GM19043 (cell line): Measurements from ENCODE around the gene UQCR10.

Source experiments
- ATAC-seq: cut with Tn5 transposase; IDR thresholded peaks from one replicate; pipeline ENCODE4 v1.9.1; 2021; ENCODE audit warnings: low read depth; ENCODE audit not compliant: unreplicated experiment

UQCR10 gene

GRCh38 chr22:29767171-29768051 is at the start of gene UQCR10:
Gene UQCR10 (plus strand): TSS chr22:29767369. CDS start chr22:29767399, 30 bp downstream.
- ATAC-seq: peak; percentile 50

- ATAC-seq: no peak
These were observed 49.4 kb upstream of the UQCR10 start for GRCh38 chr22:29717789-29718188.

- no peak for ATAC-seq
These were observed 47.9 kb upstream of the UQCR10 start for GRCh38 chr22:29718949-29719898.

GRCh38 chr22:29719899-29720645 is 47.1 kb upstream of the UQCR10 start, which contains the start of gene CABP7:
Gene CABP7 (plus strand): TSS chr22:29720003. CDS start chr22:29720425, 422 bp downstream.
- ATAC-seq: no peak

- ATAC-seq: no peak
These were observed 46.3 kb upstream of the UQCR10 start for GRCh38 chr22:29720811-29721323.

GRCh38 chr22:29722151-29722550 is 45.0 kb upstream of the UQCR10 start:
- ATAC-seq: no peak

- no peak for ATAC-seq
These were observed 44.6 kb upstream of the UQCR10 start for GRCh38 chr22:29722587-29722986.

GRCh38 chr22:29723766-29724165 is 43.4 kb upstream of the UQCR10 start:
- ATAC-seq: no peak

GRCh38 chr22:29724843-29725242 is 42.3 kb upstream of the UQCR10 start:
- ATAC-seq: no peak

- no peak for ATAC-seq
These were observed 41.1 kb upstream of the UQCR10 start for GRCh38 chr22:29726106-29726505.

- no peak for ATAC-seq
These were observed 40.5 kb upstream of the UQCR10 start for GRCh38 chr22:29726512-29727130.

- ATAC-seq: no peak
These were observed 40.0 kb upstream of the UQCR10 start for GRCh38 chr22:29727131-29727523.

- ATAC-seq: no peak
These were observed 38.0 kb upstream of the UQCR10 start for GRCh38 chr22:29729161-29729560.

GRCh38 chr22:29731058-29731850 is 35.9 kb upstream of the UQCR10 start:
- ATAC-seq: no peak

GRCh38 chr22:29732883-29733282 is 34.3 kb upstream of the UQCR10 start:
- ATAC-seq: no peak

GRCh38 chr22:29733362-29734201 is 33.6 kb upstream of the UQCR10 start:
- no peak for ATAC-seq

GRCh38 chr22:29734406-29734805 is 32.8 kb upstream of the UQCR10 start:
- no peak for ATAC-seq

GRCh38 chr22:29734838-29735237 is 32.3 kb upstream of the UQCR10 start:
- no peak for ATAC-seq
